SU-DHL-6 (cell line): ENCODE data around the gene COL4A1.

ENCODE experiments used
- H2AFZ ChIP-seq: fragments of 200-600 bp; sonication (generic); 2 replicates; pipeline ENCODE4 v1.6.1; 2014; ENCODE audit warnings: low read depth, mild to moderate bottlenecking, moderate library complexity, mixed read lengths, antibody characterized with exemption, low read length; ENCODE audit not compliant: severe bottlenecking
- H3F3A ChIP-seq: fragments of 200-600 bp; shearing (Covaris generic); 2 replicates; pipeline ENCODE4 v1.6.0; 2016; ENCODE audit warnings: antibody characterized with exemption, mild to moderate bottlenecking; ENCODE audit not compliant: insufficient read depth
- H3K27ac ChIP-seq: fragments of 200-600 bp; sonication (generic); 2 replicates; pipeline ENCODE4 v1.5.1; 2016; ENCODE audit warnings: low read depth, mild to moderate bottlenecking, low read length, moderate library complexity, mixed read lengths
- H3K27me3 ChIP-seq: fragments of 200-600 bp; sonication (generic), shearing (Covaris generic); 2 replicates; pipeline ENCODE4 v1.6.0; 2014; ENCODE audit warnings: mild to moderate bottlenecking, low read length
- H3K36me3 ChIP-seq: fragments of 200-600 bp; sonication (generic); 2 replicates; pipeline ENCODE4 v1.6.1; 2014; ENCODE audit warnings: mild to moderate bottlenecking, low read length, mixed read lengths
- H3K4me2 ChIP-seq: fragments of 300-600, 200-600 bp; shearing (Covaris generic), sonication (generic); 2 replicates; pipeline ENCODE4 v1.6.0; 2014; ENCODE audit warnings: low read length, low read depth, mild to moderate bottlenecking; ENCODE audit not compliant: poor library complexity, severe bottlenecking
- H3K4me3 ChIP-seq: fragments of 200-600 bp; sonication (generic); 2 replicates; pipeline ENCODE4 v1.5.1; 2014; ENCODE audit warnings: antibody characterized with exemption, low read length, mild to moderate bottlenecking, mixed read lengths; ENCODE audit not compliant: insufficient read depth, poor library complexity, severe bottlenecking
- H3K79me2 ChIP-seq: fragments of 200-600 bp; sonication (generic); 2 replicates; pipeline ENCODE4 v1.6.1; 2014; ENCODE audit warnings: mild to moderate bottlenecking, low read length, moderate library complexity; ENCODE audit not compliant: insufficient read depth
- H3K9ac ChIP-seq: fragments of 200-600 bp; sonication (generic); 2 replicates; pipeline ENCODE4 v1.7.0; 2014; ENCODE audit warnings: mild to moderate bottlenecking, low read length
- H3K9me2 ChIP-seq: fragments of 200-600 bp; sonication (generic); replicated peaks from 2 replicates; pipeline ENCODE4 v1.6.1; 2014; ENCODE audit warnings: low read length; ENCODE audit not compliant: insufficient read depth
- H3K9me3 ChIP-seq: fragments of 200-600 bp; sonication (generic); 2 replicates; pipeline ENCODE4 v1.6.1; 2014; ENCODE audit warnings: low read length, mixed read lengths; ENCODE audit not compliant: insufficient read depth
- H4K20me1 ChIP-seq: fragments of 200-600 bp; sonication (generic); 2 replicates; pipeline ENCODE4 v1.6.1; 2014; ENCODE audit warnings: low read depth, mild to moderate bottlenecking, antibody characterized with exemption, low read length, moderate library complexity, mixed read lengths
- EZH2phosphoT487 ChIP-seq: fragments of 200-600 bp; sonication (generic), shearing (Covaris generic); conservative IDR thresholded peaks from 2 replicates; pipeline ENCODE4 v1.6.1; 2018; ENCODE audit warnings: mild to moderate bottlenecking, antibody characterized with exemption, low read length, moderate library complexity, mixed read lengths
- TF ChIP-seq, protein P1 (sequence below): fragments of 200-600 bp; sonication (generic); IDR thresholded peaks from one replicate; pipeline ENCODE4 v1.5.1; 2017; ENCODE audit warnings: antibody characterized with exemption, mild to moderate bottlenecking, low read length, moderate library complexity; ENCODE audit not compliant: insufficient read depth, poor library complexity, severe bottlenecking

The COL4A1 gene

DNA sequence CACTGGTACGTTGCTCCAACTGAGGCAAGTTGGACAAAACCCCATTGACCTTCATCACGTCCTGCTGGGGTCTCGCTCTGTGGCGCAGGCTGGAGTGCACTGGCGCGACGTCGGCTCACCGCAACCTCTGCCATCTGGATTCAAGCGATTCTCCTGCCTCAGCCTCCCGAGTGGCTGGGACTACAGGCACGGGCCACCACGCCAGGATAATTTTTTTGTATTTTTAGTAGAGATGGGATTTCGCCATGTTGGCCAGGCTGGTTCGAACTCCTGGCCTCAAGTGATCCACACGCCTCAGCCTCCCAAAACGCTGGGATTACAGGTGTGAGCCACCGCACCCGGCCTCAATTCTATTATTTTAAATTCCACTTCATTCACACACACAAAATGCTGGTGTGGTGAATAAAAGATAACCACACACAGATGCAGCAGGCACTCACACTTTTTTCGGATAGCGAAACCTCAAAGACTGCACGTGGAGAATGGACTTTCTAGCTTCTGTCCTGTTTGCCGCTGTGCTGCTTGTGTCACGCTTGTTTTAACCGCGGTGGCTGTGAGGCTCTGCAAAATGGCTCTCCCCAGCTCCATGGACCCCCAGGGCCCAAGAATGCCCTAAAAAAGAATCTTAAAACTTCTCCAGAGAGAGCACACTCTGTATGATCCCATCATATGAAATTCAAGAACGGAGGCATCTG lies 58.4 kb downstream of the COL4A1 start:
- Histone ChIP-seq H2AFZ (no peak overlapping the region), H3K27me3 (no peaks in the 10 kb centered on the region), H3K9me2 (no peaks in the 10 kb centered on the region), H3K9me3 (no peaks in the 10 kb centered on the region), H3K79me2 (no peaks in the 10 kb centered on the region), H3K4me2 (no peak overlapping the region), H3F3A (no peaks in the 10 kb centered on the region), H3K4me3 (no peak overlapping the region), H4K20me1 (no peaks in the 10 kb centered on the region), H3K36me3 (no peaks in the 10 kb centered on the region), H3K27ac (no peak overlapping the region), H3K9ac (no peak overlapping the region)
- TF ChIP-seq, protein P1, sequence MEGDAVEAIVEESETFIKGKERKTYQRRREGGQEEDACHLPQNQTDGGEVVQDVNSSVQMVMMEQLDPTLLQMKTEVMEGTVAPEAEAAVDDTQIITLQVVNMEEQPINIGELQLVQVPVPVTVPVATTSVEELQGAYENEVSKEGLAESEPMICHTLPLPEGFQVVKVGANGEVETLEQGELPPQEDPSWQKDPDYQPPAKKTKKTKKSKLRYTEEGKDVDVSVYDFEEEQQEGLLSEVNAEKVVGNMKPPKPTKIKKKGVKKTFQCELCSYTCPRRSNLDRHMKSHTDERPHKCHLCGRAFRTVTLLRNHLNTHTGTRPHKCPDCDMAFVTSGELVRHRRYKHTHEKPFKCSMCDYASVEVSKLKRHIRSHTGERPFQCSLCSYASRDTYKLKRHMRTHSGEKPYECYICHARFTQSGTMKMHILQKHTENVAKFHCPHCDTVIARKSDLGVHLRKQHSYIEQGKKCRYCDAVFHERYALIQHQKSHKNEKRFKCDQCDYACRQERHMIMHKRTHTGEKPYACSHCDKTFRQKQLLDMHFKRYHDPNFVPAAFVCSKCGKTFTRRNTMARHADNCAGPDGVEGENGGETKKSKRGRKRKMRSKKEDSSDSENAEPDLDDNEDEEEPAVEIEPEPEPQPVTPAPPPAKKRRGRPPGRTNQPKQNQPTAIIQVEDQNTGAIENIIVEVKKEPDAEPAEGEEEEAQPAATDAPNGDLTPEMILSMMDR: no peak
- no peak for TF ChIP-seq EZH2phosphoT487

DNA sequence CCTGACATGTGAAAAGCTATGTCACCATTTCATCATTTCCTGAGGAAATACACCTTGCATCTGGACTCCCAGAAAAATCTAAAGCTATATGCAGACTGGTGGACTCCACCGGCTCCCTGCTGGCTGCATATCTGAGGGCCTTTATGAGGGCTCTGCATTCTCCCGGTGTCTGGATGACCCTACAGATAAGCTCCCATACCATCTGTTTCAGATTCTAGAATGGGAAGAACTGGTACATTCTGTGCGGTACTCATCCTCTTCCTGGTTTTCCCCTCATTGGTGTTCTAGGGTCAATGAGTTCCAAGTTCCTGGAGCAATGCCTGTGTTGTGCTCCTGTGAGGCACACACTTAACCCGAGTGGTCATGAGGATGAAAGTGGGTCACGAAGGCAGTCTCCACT lies 60.4 kb downstream of the COL4A1 start:
- Histone ChIP-seq H3F3A (no peaks in the 10 kb centered on the region), H2AFZ (no peak overlapping the region), H3K27me3 (no peaks in the 10 kb centered on the region), H3K4me2 (no peak overlapping the region), H3K9me3 (no peaks in the 10 kb centered on the region), H3K27ac (no peak overlapping the region), H4K20me1 (no peaks in the 10 kb centered on the region), H3K79me2 (no peaks in the 10 kb centered on the region), H3K36me3 (no peaks in the 10 kb centered on the region), H3K4me3 (no peak overlapping the region), H3K9ac (no peak overlapping the region), H3K9me2 (no peaks in the 10 kb centered on the region)
- TF ChIP-seq, protein P1: no peak
- TF ChIP-seq EZH2phosphoT487: no peak

DNA sequence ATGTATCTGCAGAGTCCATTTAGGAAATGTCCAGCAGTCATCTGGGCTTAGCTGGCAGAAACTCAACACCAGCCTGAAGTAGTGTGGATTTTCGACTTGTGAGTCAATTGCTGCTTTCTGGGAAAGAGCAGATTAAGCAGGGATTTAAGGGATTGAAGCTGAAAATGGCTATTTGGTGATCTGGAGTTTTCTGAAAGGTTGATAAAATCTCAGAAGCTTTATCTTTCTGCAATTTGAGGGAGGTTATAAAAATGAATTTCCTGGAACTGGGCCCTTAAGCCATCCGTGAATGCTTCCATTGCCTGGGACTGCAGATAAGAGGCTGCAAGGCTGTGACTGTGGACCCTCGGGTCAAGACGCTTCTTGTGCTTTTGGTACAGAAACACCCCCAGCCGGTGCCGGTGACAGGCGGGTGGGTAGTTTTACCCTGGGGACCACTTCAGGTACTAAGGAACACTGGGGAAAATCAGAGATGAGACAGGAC lies 61.5 kb downstream of the COL4A1 start:
- Histone ChIP-seq H2AFZ (no peak overlapping the region), H3K27me3 (no peaks in the 10 kb centered on the region), H4K20me1 (no peaks in the 10 kb centered on the region), H3K27ac (no peak overlapping the region), H3K4me2 (no peak overlapping the region), H3K9ac (no peak overlapping the region), H3K36me3 (no peaks in the 10 kb centered on the region), H3K4me3 (no peak overlapping the region), H3K9me2 (no peaks in the 10 kb centered on the region), H3K9me3 (no peaks in the 10 kb centered on the region), H3F3A (no peaks in the 10 kb centered on the region), H3K79me2 (no peaks in the 10 kb centered on the region)
- TF ChIP-seq, protein P1: no peak
- TF ChIP-seq EZH2phosphoT487: no peak
